Neuron (in vitro differentiated cells): Measurements from ENCODE around the gene CEP55.

Experiments used
- H2AFZ ChIP-seq: one replicate; pipeline ENCODE4 v1.6.1; 2013; ENCODE audit warnings: low read depth, mild to moderate bottlenecking, inconsistent platforms, low read length, moderate library complexity
- H3K27me3 ChIP-seq: one replicate; pipeline ENCODE4 v1.6.1; 2013; ENCODE audit warnings: low read length; ENCODE audit not compliant: insufficient read depth
- H3K36me3 ChIP-seq: one replicate; pipeline ENCODE4 v1.6.1; 2013; ENCODE audit warnings: low read length; ENCODE audit not compliant: insufficient read depth
- H3K4me1 ChIP-seq: one replicate; pipeline ENCODE4 v1.6.1; 2013; ENCODE audit warnings: low read length; ENCODE audit not compliant: insufficient read depth
- H3K4me3 ChIP-seq: 2 replicates; pipeline ENCODE4 v1.5.1; 2013; ENCODE audit warnings: mild to moderate bottlenecking, low read length, moderate library complexity
- H3K9me3 ChIP-seq: one replicate; pipeline ENCODE4 v1.6.1; 2013; ENCODE audit warnings: low read length

Gene CEP55

GRCh38 chr10:93475871-93476270 is 20.5 kb upstream of the CEP55 start:
- H3K9me3 ChIP-seq: no peaks in the 10 kb centered on the region
- H3K36me3 ChIP-seq: no peaks in the 10 kb centered on the region
- H3K4me3 ChIP-seq: no peak overlapping the region
- no peak overlapping the region for H2AFZ ChIP-seq
- H3K4me1 ChIP-seq: peaks cover 3% of the 10 kb centered on the region
- H3K27me3 ChIP-seq: no peaks in the 10 kb centered on the region

GRCh38 chr10:93476756-93477155 is 19.7 kb upstream of the CEP55 start:
- Histone ChIP-seq H3K4me3 (no peak overlapping the region), H3K27me3 (no peaks in the 10 kb centered on the region), H3K9me3 (no peaks in the 10 kb centered on the region), H2AFZ (no peak overlapping the region), H3K4me1 (peaks cover 4% of the 10 kb centered on the region), H3K36me3 (no peaks in the 10 kb centered on the region)

- no peak overlapping the region for H3K4me3 ChIP-seq
- no peaks in the 10 kb centered on the region for H3K36me3 ChIP-seq
- peaks cover 7% of the 10 kb centered on the region for H3K4me1 ChIP-seq
- no peak overlapping the region for H2AFZ ChIP-seq
- H3K27me3 ChIP-seq: no peaks in the 10 kb centered on the region
- H3K9me3 ChIP-seq: no peaks in the 10 kb centered on the region
Observed at GRCh38 chr10:93478873-93479272, 17.5 kb upstream of the CEP55 start.

GRCh38 chr10:93481637-93482144 is 14.7 kb upstream of the CEP55 start:
- no peaks in the 10 kb centered on the region for H3K9me3 ChIP-seq
- H3K36me3 ChIP-seq: no peaks in the 10 kb centered on the region
- no peaks in the 10 kb centered on the region for H3K27me3 ChIP-seq
- H3K4me3 ChIP-seq: peak overlapping the region; percentile 59
- H3K4me1 ChIP-seq: peaks cover 7% of the 10 kb centered on the region
- H2AFZ ChIP-seq: peak overlapping the region; percentile 75

- H3K4me3 ChIP-seq: peak within 1 kb of the TSS; percentile 59
- H2AFZ ChIP-seq: peak within 1 kb of the TSS; percentile 75
- H3K4me1 ChIP-seq: peaks cover 7% of the 10 kb centered on the region
- H3K36me3 ChIP-seq: no peaks in the 10 kb centered on the region
- no peaks in the 10 kb centered on the region for H3K27me3 ChIP-seq
- no peaks in the 10 kb centered on the region for H3K9me3 ChIP-seq
Observed at GRCh38 chr10:93482145-93482834, 14.1 kb upstream of the CEP55 start, which contains the start of gene MYOF. MYOF (minus strand) TSS chr10:93482334; CDS start chr10:93482194, 140 bp downstream.

- no peak overlapping the region for H3K4me3 ChIP-seq
Observed at GRCh38 chr10:93485690-93486089, 10.7 kb upstream of the CEP55 start.

GRCh38 chr10:93488956-93489528 is 7.4 kb upstream of the CEP55 start:
- Histone ChIP-seq H3K9me3 (no peaks in the 10 kb centered on the region), H3K36me3 (no peaks in the 10 kb centered on the region), H2AFZ (no peak overlapping the region), H3K4me1 (no peaks in the 10 kb centered on the region), H3K4me3 (no peak overlapping the region), H3K27me3 (no peaks in the 10 kb centered on the region)

More at GRCh38 chr10:93485690-93486089, 10.7 kb upstream of the CEP55 start:
- H3K27me3 ChIP-seq: no peaks in the 10 kb centered on the region
- peaks cover 7% of the 10 kb centered on the region for H3K4me1 ChIP-seq
- H3K9me3 ChIP-seq: no peaks in the 10 kb centered on the region
- H2AFZ ChIP-seq: no peak overlapping the region
- no peaks in the 10 kb centered on the region for H3K36me3 ChIP-seq

- Histone ChIP-seq H3K36me3 (no peaks in the 10 kb centered on the region), H3K4me3 (no peak overlapping the region), H3K27me3 (no peaks in the 10 kb centered on the region), H2AFZ (no peak overlapping the region), H3K4me1 (peaks cover 3% of the 10 kb centered on the region), H3K9me3 (no peaks in the 10 kb centered on the region)
Observed at GRCh38 chr10:93491602-93492121, 4.8 kb upstream of the CEP55 start.

- Histone ChIP-seq H3K27me3 (no peaks in the 10 kb centered on the region), H2AFZ (no peak overlapping the region), H3K4me1 (peaks cover 5% of the 10 kb centered on the region), H3K9me3 (no peaks in the 10 kb centered on the region), H3K36me3 (no peaks in the 10 kb centered on the region), H3K4me3 (no peak overlapping the region)
Observed at GRCh38 chr10:93493162-93493561, 3.2 kb upstream of the CEP55 start.

GRCh38 chr10:93494494-93494893 is 1.9 kb upstream of the CEP55 start:
- H3K9me3 ChIP-seq: no peaks in the 10 kb centered on the region
- peaks cover 6% of the 10 kb centered on the region for H3K4me1 ChIP-seq
- no peaks in the 10 kb centered on the region for H3K36me3 ChIP-seq
- no peak overlapping the region for H3K4me3 ChIP-seq
- no peak overlapping the region for H2AFZ ChIP-seq
- H3K27me3 ChIP-seq: no peaks in the 10 kb centered on the region

- Histone ChIP-seq H2AFZ (peak overlapping the region; percentile 94), H3K4me1 (peaks cover 6% of the 10 kb centered on the region), H3K9me3 (no peaks in the 10 kb centered on the region), H3K36me3 (peaks cover 9% of the 10 kb centered on the region), H3K27me3 (no peaks in the 10 kb centered on the region), H3K4me3 (peak overlapping the region; percentile 64)
Observed at GRCh38 chr10:93495654-93496321, 624 bp upstream of the CEP55 start.

GRCh38 chr10:93498166-93498565 is 1.8 kb downstream of the CEP55 start:
- Histone ChIP-seq H2AFZ (no peak overlapping the region), H3K36me3 (peaks cover 12% of the 10 kb centered on the region), H3K27me3 (no peaks in the 10 kb centered on the region), H3K4me1 (peaks cover 6% of the 10 kb centered on the region), H3K4me3 (peak overlapping the region; percentile 0), H3K9me3 (no peaks in the 10 kb centered on the region)

- no peak overlapping the region for H3K4me3 ChIP-seq
- no peaks in the 10 kb centered on the region for H3K9me3 ChIP-seq
- H3K36me3 ChIP-seq: peaks cover 29% of the 10 kb centered on the region
- H3K27me3 ChIP-seq: no peaks in the 10 kb centered on the region
- H3K4me1 ChIP-seq: peaks cover 3% of the 10 kb centered on the region
- H2AFZ ChIP-seq: no peak overlapping the region
Observed at GRCh38 chr10:93501650-93502049, 5.2 kb downstream of the CEP55 start.
